K562 (cell line): ENCODE results near the gene ABL1. TPM values are rescaled to one million over a fixed set of nuclear protein-coding genes. Genes with fewer than 3 reads are reported as not detected.
A peak's percentile ranks its signal among the peaks of the same experiment; 100 is the strongest.

ENCODE experiments used
- C11orf30 ChIP-seq: fragments of 450-650 bp; IDR thresholded peaks from 2 replicates; pipeline ENCODE4 v1.6.1; 2016; ENCODE audit warnings: low read depth, mild to moderate bottlenecking
- CC2D1A ChIP-seq: fragments of 450-650 bp; IDR thresholded peaks from 2 replicates; pipeline ENCODE4 v1.6.1; 2017; ENCODE audit warnings: mild to moderate bottlenecking
- DNMT1 ChIP-seq: fragments of 450-650 bp; IDR thresholded peaks from 2 replicates; pipeline ENCODE4 v1.6.1; 2016; ENCODE audit warnings: antibody characterized with exemption, mild to moderate bottlenecking
- ELF2 ChIP-seq: fragments of 250-450 bp; sonication (Bioruptor Pico); IDR thresholded peaks from 2 replicates; pipeline ENCODE4 v1.5.0; 2021; ENCODE audit warnings: mild to moderate bottlenecking
- ELF4 ChIP-seq: fragments of 450-650 bp; formaldehyde crosslinking; IDR thresholded peaks from 2 replicates; pipeline ENCODE4 v1.4.0; 2022; ENCODE audit warnings: missing genetic modification characterization
- FOXJ3 ChIP-seq: sonication (generic); formaldehyde crosslinking; IDR thresholded peaks from 2 replicates; pipeline ENCODE4 v1.4.0; 2020; ENCODE audit warnings: mild to moderate bottlenecking, missing genetic modification reagents
- GABPB2 ChIP-seq: fragments of 250-450 bp; sonication (Bioruptor Pico); conservative IDR thresholded peaks from 2 replicates; pipeline ENCODE4 v1.5.1; 2021; ENCODE audit warnings: mild to moderate bottlenecking
- HIVEP1 ChIP-seq: fragments of 250-450 bp; sonication (Bioruptor Pico); IDR thresholded peaks from 2 replicates; pipeline ENCODE4 v1.4.0; 2020; ENCODE audit warnings: mild to moderate bottlenecking
- HMGN3 ChIP-seq: IDR thresholded peaks from 2 replicates; pipeline ENCODE4 v1.6.1; 2011; ENCODE audit warnings: borderline replicate concordance, low read depth, mild to moderate bottlenecking, mixed read lengths, low read length; ENCODE audit not compliant: insufficient read length; ENCODE audit errors: extremely low read depth
- HNRNPL ChIP-seq: fragments of 200-400 bp; formaldehyde crosslinking; IDR thresholded peaks from 2 replicates; pipeline ENCODE4 v1.6.1; 2017; ENCODE audit warnings: low read depth, mild to moderate bottlenecking, low read length
- MAFK ChIP-seq: IDR thresholded peaks from 2 replicates; pipeline ENCODE4 v1.6.1; 2011; ENCODE audit warnings: low read length, improper control_type of control experiment
- MYC ChIP-seq, 2 experiments: fragments of 250-450 bp in 1 of 2; sonication (Bioruptor Pico) in 1 of 2; IDR thresholded peaks; 2 replicates each; pipeline versions ENCODE4 v1.5.1 to v1.6.1; 2012 to 2021; ENCODE audit warnings: low read depth in 2 of 2, borderline replicate concordance in 1 of 2, improper control_type of control experiment in 1 of 2, low read length in 1 of 2, mild to moderate bottlenecking in 1 of 2, moderate library complexity in 1 of 2
- NR1H2 ChIP-seq: sonication (generic); formaldehyde crosslinking; IDR thresholded peaks from 2 replicates; pipeline ENCODE4 v1.4.0; 2020; ENCODE audit warnings: mild to moderate bottlenecking, missing genetic modification reagents
- SMAD2 ChIP-seq: fragments of 150-350 bp; IDR thresholded peaks from 2 replicates; pipeline ENCODE4 v1.6.1; 2014; ENCODE audit warnings: low read depth, mild to moderate bottlenecking, low read length
- ZBTB1 ChIP-seq: sonication (generic); formaldehyde crosslinking; IDR thresholded peaks from 2 replicates; pipeline ENCODE4 v1.8.1; 2023; ENCODE audit warnings: missing genetic modification reagents, low read depth, mild to moderate bottlenecking, borderline replicate concordance
- ZFPM2 ChIP-seq: fragments of 250-450 bp; sonication (Bioruptor Pico); IDR thresholded peaks from 2 replicates; pipeline ENCODE4 v1.5.1; 2022; ENCODE audit warnings: mild to moderate bottlenecking
- ZKSCAN1 ChIP-seq: fragments of 150-350 bp; IDR thresholded peaks from 2 replicates; pipeline ENCODE4 v1.6.1; 2016; ENCODE audit warnings: low read depth, low read length
- ZNF24 ChIP-seq: fragments of 450-650 bp; IDR thresholded peaks from 2 replicates; pipeline ENCODE4 v1.6.1; 2016
- ZNF311 ChIP-seq: fragments of 250-450 bp; sonication (Bioruptor Pico); IDR thresholded peaks from 2 replicates; pipeline ENCODE4 v1.4.0; 2020; ENCODE audit warnings: mild to moderate bottlenecking, moderate library complexity
- ZNF717 ChIP-seq: fragments of 250-450 bp; sonication (Bioruptor Pico); IDR thresholded peaks from 2 replicates; pipeline ENCODE4 v1.5.0; 2021
- polyA plus RNA-seq, 8 experiments: library from polyadenylated mRNA; depleted of rRNA in 4 of 8; stranded (reverse) in 5 of 8; unstranded in 3 of 8; fragments of >200 nt; fragmentation: Nextera tagmentation in 2 of 8; fragmentation: Illumina TruSeq in 1 of 8; extraction: Ambion mirVana in 2 of 8; extraction: Trizol in 1 of 8; gene quantifications; 2 replicates each; pipeline versions ENCODE4 v1.2.1 to v1.2.3, GENCODE V29; 2011 to 2014; ENCODE audit warnings: inconsistent platforms in 1 of 8, missing spikeins in 1 of 8
- total RNA-seq, 7 experiments: library from RNA; depleted of rRNA in 6 of 7; stranded (reverse); fragments of >200 nt in 6 of 7; fragmentation: Illumina TruSeq in 2 of 7; extraction: Trizol in 2 of 7; gene quantifications; 2 replicates each; pipeline versions ENCODE4 v1.2.1 to v1.2.3, GENCODE V29; 2011 to 2021; ENCODE audit warnings: low replicate concordance in 1 of 7
- TF ChIP-seq, protein P1 (sequence below), 2 experiments: IDR thresholded peaks; 2 replicates each; pipeline ENCODE4 v1.6.1; 2011; ENCODE audit warnings: borderline replicate concordance in 1 of 2, control low read depth in 1 of 2, low read depth in 1 of 2, low read length in 1 of 2, mild to moderate bottlenecking in 1 of 2, mixed read lengths in 1 of 2, moderate library complexity in 1 of 2; ENCODE audit not compliant: insufficient read depth in 1 of 2, insufficient read length in 1 of 2, poor library complexity in 1 of 2, severe bottlenecking in 1 of 2; ENCODE audit errors: extremely low read depth in 1 of 2
- TF ChIP-seq, protein P2 (sequence below): fragments of 250-450 bp; sonication (Bioruptor Pico); IDR thresholded peaks from 2 replicates; pipeline ENCODE4 v1.8.0; 2021; ENCODE audit warnings: borderline replicate concordance, mild to moderate bottlenecking, moderate library complexity; ENCODE audit not compliant: poor library complexity, severe bottlenecking
- TF ChIP-seq, protein P3 (sequence below): fragments of 250-450 bp; sonication (Bioruptor Pico); IDR thresholded peaks from 2 replicates; pipeline ENCODE4 v1.5.0; 2021
- TF ChIP-seq, protein P4 (sequence below): sonication (generic); formaldehyde crosslinking; IDR thresholded peaks from 2 replicates; pipeline ENCODE4 v1.8.1; 2023; ENCODE audit warnings: mild to moderate bottlenecking, missing genetic modification reagents

Gene ABL1
- total and polyA plus RNA-seq, 9 of the 15 experiments (the other 6 are each of a cell fraction or from before 2014, with no cell fraction given) = 1.5 to 130 (median 37.8) TPM

DNA sequence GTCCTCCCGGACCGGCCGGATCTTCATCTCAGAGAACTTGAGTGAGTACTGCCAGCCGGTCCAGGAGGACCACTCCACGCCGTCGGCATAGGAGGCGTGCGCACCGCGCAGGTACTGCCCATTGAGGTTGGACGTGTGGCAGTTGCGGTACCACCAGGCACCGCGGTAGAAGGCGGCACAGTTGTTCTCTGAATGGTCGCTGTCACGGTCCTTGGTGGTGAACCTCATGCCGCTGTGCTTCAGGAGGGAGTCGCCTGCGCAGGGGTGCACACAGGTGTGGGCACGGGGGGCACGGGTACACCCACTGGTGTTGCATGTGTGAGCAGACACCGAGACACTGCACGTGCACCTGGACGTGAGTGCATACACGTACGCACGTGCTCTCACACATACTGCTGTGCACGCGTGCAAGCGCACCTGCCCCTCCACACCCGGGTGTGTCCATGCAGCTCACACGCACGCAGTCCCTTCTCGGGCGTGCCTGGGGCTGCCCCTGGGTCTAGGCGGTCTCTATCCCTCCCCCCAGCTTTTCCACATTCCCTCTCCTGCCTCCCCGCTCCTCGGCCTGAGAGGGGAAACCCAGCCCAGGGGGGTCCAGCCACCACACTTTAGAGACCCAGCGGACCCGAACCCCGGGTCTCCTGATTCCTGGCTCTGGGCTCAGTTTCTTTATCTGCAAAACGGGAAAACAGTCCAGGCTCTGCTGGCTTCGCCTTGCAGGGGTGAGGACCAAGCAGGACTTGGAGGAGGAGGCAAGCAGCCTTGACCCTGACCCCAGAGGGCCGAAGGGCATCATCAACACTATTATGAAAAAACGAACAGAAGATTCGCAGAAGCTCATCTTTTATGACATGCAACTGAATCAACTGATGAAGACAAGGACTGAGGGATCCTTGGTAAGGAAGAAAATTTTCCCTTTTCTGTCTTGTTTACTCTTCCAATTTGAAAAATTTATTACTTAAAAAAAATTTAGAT, 69.3 kb downstream of the ABL1 start (continued):
- TF ChIP-seq, protein P1, sequence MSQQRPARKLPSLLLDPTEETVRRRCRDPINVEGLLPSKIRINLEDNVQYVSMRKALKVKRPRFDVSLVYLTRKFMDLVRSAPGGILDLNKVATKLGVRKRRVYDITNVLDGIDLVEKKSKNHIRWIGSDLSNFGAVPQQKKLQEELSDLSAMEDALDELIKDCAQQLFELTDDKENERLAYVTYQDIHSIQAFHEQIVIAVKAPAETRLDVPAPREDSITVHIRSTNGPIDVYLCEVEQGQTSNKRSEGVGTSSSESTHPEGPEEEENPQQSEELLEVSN (IDR thresholded peaks at IDR 0.05; ENCODE audit: borderline replicate concordance in 1 of 2, extremely low read depth in 1 of 2, insufficient read depth in 1 of 2, insufficient read length in 1 of 2, low read depth in 1 of 2, low read length in 1 of 2, poor library complexity in 1 of 2, severe bottlenecking in 1 of 2) = peak in 1 of 2 experiments; percentile 41
- TF ChIP-seq FOXJ3 (no peak), HNRNPL (no peak), ZFPM2 (CRISPR knock-in tag) (no peak), MAFK (peak; percentile 31; the same call in 1 of the 2 replicates), C11orf30 (no peak), ELF2 (CRISPR knock-in tag) (no peak), ZNF24 (no peak), HIVEP1 (CRISPR knock-in tag) (no peak), SMAD2 (no peak), NR1H2 (CRISPR knock-in tag) (no peak), ZBTB1 (no peak), ELF4 (no peak), DNMT1 (no peak), ZNF311 (CRISPR knock-in tag) (no peak), GABPB2 (CRISPR knock-in tag) (no peak), HMGN3 (no peak), MYC (IDR thresholded peaks at IDR 0.05; ENCODE audit: low read depth, low read length) (0 out of 2 replicates have a peak, but pooled peaks have one; percentile 41), MYC (CRISPR knock-in tag; IDR thresholded peaks at IDR 0.05; ENCODE audit: borderline replicate concordance, low read depth) (no peak), ZKSCAN1 (no peak), CC2D1A (no peak), ZNF717 (CRISPR knock-in tag) (no peak)
- TF ChIP-seq, protein P2, sequence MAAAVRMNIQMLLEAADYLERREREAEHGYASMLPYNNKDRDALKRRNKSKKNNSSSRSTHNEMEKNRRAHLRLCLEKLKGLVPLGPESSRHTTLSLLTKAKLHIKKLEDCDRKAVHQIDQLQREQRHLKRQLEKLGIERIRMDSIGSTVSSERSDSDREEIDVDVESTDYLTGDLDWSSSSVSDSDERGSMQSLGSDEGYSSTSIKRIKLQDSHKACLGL (CRISPR knock-in tag) = no peak
- TF ChIP-seq, protein P3, sequence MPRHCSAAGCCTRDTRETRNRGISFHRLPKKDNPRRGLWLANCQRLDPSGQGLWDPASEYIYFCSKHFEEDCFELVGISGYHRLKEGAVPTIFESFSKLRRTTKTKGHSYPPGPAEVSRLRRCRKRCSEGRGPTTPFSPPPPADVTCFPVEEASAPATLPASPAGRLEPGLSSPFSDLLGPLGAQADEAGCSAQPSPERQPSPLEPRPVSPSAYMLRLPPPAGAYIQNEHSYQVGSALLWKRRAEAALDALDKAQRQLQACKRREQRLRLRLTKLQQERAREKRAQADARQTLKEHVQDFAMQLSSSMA (CRISPR knock-in tag) = no peak
- TF ChIP-seq, protein P4, sequence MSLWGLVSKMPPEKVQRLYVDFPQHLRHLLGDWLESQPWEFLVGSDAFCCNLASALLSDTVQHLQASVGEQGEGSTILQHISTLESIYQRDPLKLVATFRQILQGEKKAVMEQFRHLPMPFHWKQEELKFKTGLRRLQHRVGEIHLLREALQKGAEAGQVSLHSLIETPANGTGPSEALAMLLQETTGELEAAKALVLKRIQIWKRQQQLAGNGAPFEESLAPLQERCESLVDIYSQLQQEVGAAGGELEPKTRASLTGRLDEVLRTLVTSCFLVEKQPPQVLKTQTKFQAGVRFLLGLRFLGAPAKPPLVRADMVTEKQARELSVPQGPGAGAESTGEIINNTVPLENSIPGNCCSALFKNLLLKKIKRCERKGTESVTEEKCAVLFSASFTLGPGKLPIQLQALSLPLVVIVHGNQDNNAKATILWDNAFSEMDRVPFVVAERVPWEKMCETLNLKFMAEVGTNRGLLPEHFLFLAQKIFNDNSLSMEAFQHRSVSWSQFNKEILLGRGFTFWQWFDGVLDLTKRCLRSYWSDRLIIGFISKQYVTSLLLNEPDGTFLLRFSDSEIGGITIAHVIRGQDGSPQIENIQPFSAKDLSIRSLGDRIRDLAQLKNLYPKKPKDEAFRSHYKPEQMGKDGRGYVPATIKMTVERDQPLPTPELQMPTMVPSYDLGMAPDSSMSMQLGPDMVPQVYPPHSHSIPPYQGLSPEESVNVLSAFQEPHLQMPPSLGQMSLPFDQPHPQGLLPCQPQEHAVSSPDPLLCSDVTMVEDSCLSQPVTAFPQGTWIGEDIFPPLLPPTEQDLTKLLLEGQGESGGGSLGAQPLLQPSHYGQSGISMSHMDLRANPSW (CRISPR knock-in tag) = peak; percentile 25
